NT2/D1 (cell line): ENCODE results near the gene RASAL2.

Source experiments
- DNase-seq: peaks from one replicate; pipeline ENCODE4 v3.0.0-alpha.2; 2011; ENCODE audit warnings: low read depth, low spot score
- H3K27me3 ChIP-seq: 2 replicates; pipeline ENCODE4 v1.6.0; 2011; ENCODE audit warnings: mild to moderate bottlenecking; ENCODE audit not compliant: insufficient read length, insufficient read depth
- H3K36me3 ChIP-seq: 2 replicates; pipeline ENCODE4 v1.6.1; 2011; ENCODE audit warnings: mild to moderate bottlenecking, low read length, mixed read lengths; ENCODE audit not compliant: insufficient read depth, insufficient read length
- H3K4me1 ChIP-seq: 2 replicates; pipeline ENCODE4 v1.5.1; 2011; ENCODE audit not compliant: insufficient read depth, insufficient read length
- H3K4me3 ChIP-seq: 2 replicates; pipeline ENCODE4 v1.5.1; 2011; ENCODE audit warnings: low read depth; ENCODE audit not compliant: insufficient read length
- H3K9ac ChIP-seq: 2 replicates; pipeline ENCODE4 v1.6.0; 2011; ENCODE audit warnings: low read depth; ENCODE audit not compliant: insufficient read length
- H3K9me3 ChIP-seq: 2 replicates; pipeline ENCODE4 v1.5.1; 2011; ENCODE audit warnings: mild to moderate bottlenecking, low read length; ENCODE audit not compliant: insufficient read depth
- SUZ12 ChIP-seq: IDR thresholded peaks from 2 replicates; pipeline ENCODE4 v1.6.1; 2011; ENCODE audit not compliant: insufficient read length, insufficient read depth; ENCODE audit errors: extremely low read depth
- YY1 ChIP-seq: IDR thresholded peaks from 2 replicates; pipeline ENCODE4 v1.6.1; 2011; ENCODE audit not compliant: insufficient read length, insufficient read depth
- ZNF274 ChIP-seq: IDR thresholded peaks from 2 replicates; pipeline ENCODE4 v1.6.1; 2011; ENCODE audit warnings: mild to moderate bottlenecking, low read depth, low read length

Gene RASAL2

GRCh38 chr1:178323067-178323466 lies 229.2 kb downstream of the RASAL2 start:
- TF ChIP-seq YY1 (no peak), SUZ12 (no peak), ZNF274 (no peak)
- DNase-seq: no peak

GRCh38 chr1:178324003-178324402 lies 230.1 kb downstream of the RASAL2 start:
- H3K4me3 ChIP-seq: no peak overlapping the region
- no peak for TF ChIP-seq SUZ12
- no peak for TF ChIP-seq ZNF274
- no peak for TF ChIP-seq YY1
- no peak overlapping the region for H3K9ac ChIP-seq
- H3K27me3 ChIP-seq: no peaks in the 10 kb centered on the region
- H3K9me3 ChIP-seq: no peaks in the 10 kb centered on the region
- no peaks in the 10 kb centered on the region for H3K36me3 ChIP-seq
- H3K4me1 ChIP-seq: no peaks in the 10 kb centered on the region
- DNase-seq: no peak

More at GRCh38 chr1:178323067-178323466, 229.2 kb downstream of the RASAL2 start:
- H3K4me3 ChIP-seq: no peak overlapping the region
- H3K9ac ChIP-seq: no peak overlapping the region
- H3K4me1 ChIP-seq: no peaks in the 10 kb centered on the region
- no peaks in the 10 kb centered on the region for H3K9me3 ChIP-seq
- no peaks in the 10 kb centered on the region for H3K36me3 ChIP-seq
- no peaks in the 10 kb centered on the region for H3K27me3 ChIP-seq

- no peaks in the 10 kb centered on the region for H3K36me3 ChIP-seq
These were observed 234.8 kb downstream of the RASAL2 start for GRCh38 chr1:178328728-178329127.

GRCh38 chr1:178330153-178330552 lies 236.2 kb downstream of the RASAL2 start:
- no peaks in the 10 kb centered on the region for H3K27me3 ChIP-seq
- H3K4me3 ChIP-seq: no peak overlapping the region
- DNase-seq: no peak
- H3K36me3 ChIP-seq: no peaks in the 10 kb centered on the region
- no peak overlapping the region for H3K9ac ChIP-seq
- H3K4me1 ChIP-seq: no peaks in the 10 kb centered on the region
- TF ChIP-seq ZNF274 (no peak), SUZ12 (no peak), YY1 (no peak)
- H3K9me3 ChIP-seq: no peaks in the 10 kb centered on the region

More at GRCh38 chr1:178328728-178329127, 234.8 kb downstream of the RASAL2 start:
- H3K27me3 ChIP-seq: no peaks in the 10 kb centered on the region
- no peak overlapping the region for H3K4me3 ChIP-seq
- TF ChIP-seq ZNF274 (no peak), SUZ12 (no peak), YY1 (no peak)
- no peak overlapping the region for H3K9ac ChIP-seq
- H3K4me1 ChIP-seq: no peaks in the 10 kb centered on the region
- H3K9me3 ChIP-seq: no peaks in the 10 kb centered on the region
- DNase-seq: no peak

GRCh38 chr1:178330848-178331497 lies 237.1 kb downstream of the RASAL2 start:
- Histone ChIP-seq H3K36me3 (peaks cover 4% of the 10 kb centered on the region), H3K4me1 (no peaks in the 10 kb centered on the region), H3K9ac (no peak overlapping the region), H3K27me3 (no peaks in the 10 kb centered on the region), H3K4me3 (no peak overlapping the region), H3K9me3 (no peaks in the 10 kb centered on the region)
- TF ChIP-seq SUZ12: no peak
- TF ChIP-seq YY1: no peak
- no peak for TF ChIP-seq ZNF274
- DNase-seq: no peak

- H3K9ac ChIP-seq: no peak overlapping the region
- H3K9me3 ChIP-seq: no peaks in the 10 kb centered on the region
- no peak for DNase-seq
- TF ChIP-seq SUZ12 (no peak), ZNF274 (no peak), YY1 (no peak)
- H3K4me1 ChIP-seq: no peaks in the 10 kb centered on the region
- peaks cover 14% of the 10 kb centered on the region for H3K36me3 ChIP-seq
- H3K27me3 ChIP-seq: no peaks in the 10 kb centered on the region
- H3K4me3 ChIP-seq: no peak overlapping the region
These were observed 241.5 kb downstream of the RASAL2 start for GRCh38 chr1:178335426-178335825.

GRCh38 chr1:178337091-178337706 lies 243.3 kb downstream of the RASAL2 start:
- no peaks in the 10 kb centered on the region for H3K9me3 ChIP-seq
- peaks cover 14% of the 10 kb centered on the region for H3K36me3 ChIP-seq
- H3K4me1 ChIP-seq: no peaks in the 10 kb centered on the region
- no peak for DNase-seq
- H3K4me3 ChIP-seq: no peak overlapping the region
- TF ChIP-seq ZNF274 (no peak), SUZ12 (no peak), YY1 (no peak)
- H3K9ac ChIP-seq: no peak overlapping the region
- H3K27me3 ChIP-seq: no peaks in the 10 kb centered on the region

- H3K9ac ChIP-seq: no peak overlapping the region
- no peaks in the 10 kb centered on the region for H3K4me1 ChIP-seq
- H3K36me3 ChIP-seq: peaks cover 14% of the 10 kb centered on the region
- no peak overlapping the region for H3K4me3 ChIP-seq
- TF ChIP-seq ZNF274 (no peak), YY1 (no peak), SUZ12 (no peak)
- no peak for DNase-seq
- H3K27me3 ChIP-seq: no peaks in the 10 kb centered on the region
- H3K9me3 ChIP-seq: no peaks in the 10 kb centered on the region
These were observed 245.9 kb downstream of the RASAL2 start for GRCh38 chr1:178339834-178340233.
